NCI-H2227 treated with DMSO at 0.1 percent for 48 hours (cell line): ENCODE measurements around the gene CFAP90.

Experiments used
- DNase-seq: peaks from one replicate; lab custom pipeline; 2025; lab: John Stamatoyannopoulos, UW

CFAP90 gene

GRCh38 chr5:7822449-7822848 lies 28.5 kb downstream of the CFAP90 start:
- no peak for DNase-seq

- no peak for DNase-seq
Measured at GRCh38 chr5:7816535-7816901, 34.4 kb downstream of the CFAP90 start.

DNA sequence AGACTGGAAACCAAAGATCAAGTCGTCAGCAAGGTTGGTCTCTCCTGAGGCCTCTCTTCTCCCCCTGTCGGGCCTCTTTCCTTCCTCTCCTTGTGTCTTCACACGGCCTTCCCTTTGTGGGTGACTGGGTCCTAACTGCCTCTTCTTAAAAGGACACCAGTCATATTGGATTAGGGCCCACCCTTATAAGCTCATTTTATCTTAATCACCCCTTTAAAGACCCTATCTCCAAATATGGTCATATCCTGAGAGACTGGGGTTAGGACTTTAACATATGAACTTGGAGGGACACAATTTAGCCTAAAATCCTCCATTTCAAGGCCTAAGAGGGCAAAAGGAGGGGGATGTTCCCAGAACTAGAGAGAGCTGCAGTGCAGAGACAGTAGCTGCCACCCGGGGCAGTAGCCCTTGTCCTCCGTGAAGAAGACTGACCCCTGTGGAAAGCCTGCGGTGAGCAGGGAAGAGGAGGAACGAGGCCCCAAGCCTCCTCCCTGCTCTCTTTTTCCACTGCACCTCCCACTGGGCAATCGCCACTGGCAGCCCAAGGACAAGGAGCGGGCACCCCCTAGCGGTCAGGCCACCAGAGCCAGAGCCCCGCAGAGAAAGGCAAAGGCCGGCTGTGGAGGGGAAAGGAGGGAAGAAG lies 34.9 kb downstream of the CFAP90 start:
- DNase-seq = peak; percentile 38

DNA sequence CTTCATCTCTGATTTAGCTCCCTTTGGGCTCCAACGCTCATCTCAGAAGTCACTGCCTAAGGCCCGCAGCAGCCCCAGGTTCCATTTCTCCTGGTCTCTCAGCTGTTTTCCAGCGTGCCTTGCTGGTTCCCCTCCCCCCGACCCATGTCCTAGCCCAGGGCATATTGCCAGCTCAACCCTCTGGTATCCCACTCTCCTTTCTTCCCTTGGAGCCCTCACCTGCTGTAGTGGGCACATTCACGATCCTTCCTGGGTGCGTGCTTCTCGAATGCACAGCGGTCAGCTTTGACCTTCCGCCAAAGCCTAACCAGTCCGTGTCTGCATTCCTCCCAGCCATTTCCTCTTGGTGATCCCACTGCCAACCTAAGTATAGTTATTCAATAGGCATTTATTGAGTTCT lies 36.1 kb downstream of the CFAP90 start:
- no peak for DNase-seq

DNA sequence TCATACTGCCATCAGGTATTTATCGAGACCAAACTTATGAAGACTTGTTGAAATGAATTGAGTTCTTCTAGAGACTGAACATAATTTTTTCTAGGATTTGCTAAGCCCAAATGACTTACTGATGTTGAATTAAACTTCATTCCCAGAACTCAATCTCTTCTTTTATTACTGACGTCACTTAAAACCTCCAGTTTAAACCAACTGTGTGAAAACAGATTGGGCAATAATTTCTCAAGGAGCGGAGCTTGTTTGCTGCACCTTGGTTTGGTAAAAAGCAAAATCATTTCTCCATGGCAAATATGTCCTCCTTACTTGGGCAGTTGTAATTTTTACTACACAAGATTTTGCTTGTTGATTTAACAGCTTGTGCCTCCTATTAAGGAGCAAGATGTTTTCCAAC lies 37.4 kb downstream of the CFAP90 start:
- DNase-seq = no peak

DNA sequence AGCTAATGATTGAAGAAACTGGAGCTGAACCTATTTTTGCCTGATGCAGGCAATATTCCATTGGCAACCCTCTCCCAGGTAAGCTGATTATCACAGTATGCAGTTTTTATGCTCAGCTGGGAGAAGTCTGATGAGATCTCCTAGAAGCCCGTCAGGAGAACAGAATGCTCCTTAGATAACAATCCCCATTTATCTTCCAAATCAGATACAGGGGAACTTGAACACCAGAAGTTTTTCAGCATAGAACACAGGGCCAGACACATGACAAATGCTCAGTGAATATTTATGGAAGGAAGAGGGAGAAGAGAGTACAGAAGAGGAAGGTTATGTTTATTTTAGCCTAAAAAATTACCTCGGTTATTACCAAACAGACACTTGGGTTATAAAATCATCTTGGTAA lies 37.9 kb downstream of the CFAP90 start:
- DNase-seq = no peak

DNA sequence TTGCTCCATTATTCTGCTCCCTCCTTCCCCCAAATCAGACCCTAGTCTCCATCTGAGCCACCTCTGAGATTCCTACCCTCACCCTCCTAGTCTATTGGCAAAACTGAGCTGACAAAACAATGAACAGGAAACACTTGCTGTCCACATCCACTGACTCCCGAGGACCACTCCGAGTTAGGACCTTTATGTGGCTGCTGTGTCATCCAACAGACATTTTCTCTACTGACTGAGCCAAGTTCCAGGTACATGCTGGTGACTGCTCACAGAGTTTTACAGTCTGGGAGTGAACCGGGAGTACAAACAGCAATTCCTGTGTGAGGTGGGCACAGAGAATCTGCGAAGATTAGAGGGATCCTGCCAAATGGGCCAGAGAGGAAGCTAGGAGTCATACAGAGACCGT lies 39.2 kb downstream of the CFAP90 start:
- no peak for DNase-seq

- no peak for DNase-seq
Measured at GRCh38 chr5:7808998-7809397, 41.9 kb downstream of the CFAP90 start.

DNA sequence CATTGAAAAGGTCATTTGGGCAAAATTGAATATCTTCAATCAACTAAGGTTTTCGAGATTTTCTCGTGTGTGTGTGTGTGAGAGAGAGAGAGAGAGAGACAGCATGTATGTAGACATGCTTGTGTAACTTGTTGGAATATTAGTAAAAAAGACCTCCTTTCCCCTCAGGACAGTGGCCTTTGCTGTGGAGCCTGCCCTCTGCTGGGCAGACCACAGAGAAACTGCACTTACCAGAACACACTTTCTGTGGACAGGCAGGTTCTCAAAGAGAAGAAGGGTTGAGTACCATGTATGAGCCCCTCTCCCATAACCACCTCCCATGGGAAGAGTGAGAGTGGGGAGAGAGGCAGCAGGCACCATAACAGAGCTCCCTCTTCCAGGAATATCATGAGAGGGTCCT lies 45.6 kb downstream of the CFAP90 start:
- DNase-seq = no peak

DNA sequence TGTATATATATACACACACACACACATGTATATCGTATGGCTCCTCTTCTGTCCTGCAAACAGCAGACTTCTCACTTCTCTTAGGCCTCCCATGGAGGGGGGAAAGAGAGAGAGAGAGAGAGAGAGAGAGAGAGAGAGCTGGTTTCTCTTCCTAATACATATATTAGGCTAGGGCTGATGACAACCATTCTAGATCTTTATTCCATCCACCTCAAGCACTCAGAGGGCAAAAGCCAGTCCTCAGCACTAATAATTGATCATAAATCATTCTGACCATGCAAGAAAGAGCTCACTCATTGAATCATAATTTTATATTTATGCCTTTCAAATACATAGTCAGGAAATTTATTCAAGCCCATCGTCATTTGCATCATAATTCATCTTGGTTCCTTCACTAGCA lies 47.0 kb downstream of the CFAP90 start:
- no peak for DNase-seq

- DNase-seq = no peak
Measured at GRCh38 chr5:7802855-7803254, 48.1 kb downstream of the CFAP90 start.

GRCh38 chr5:7801891-7802614 lies 48.9 kb downstream of the CFAP90 start:
- DNase-seq = no peak

- no peak for DNase-seq
Measured at GRCh38 chr5:7795306-7795705, 55.6 kb downstream of the CFAP90 start.

GRCh38 chr5:7794823-7795222 lies 56.1 kb downstream of the CFAP90 start:
- no peak for DNase-seq

DNA sequence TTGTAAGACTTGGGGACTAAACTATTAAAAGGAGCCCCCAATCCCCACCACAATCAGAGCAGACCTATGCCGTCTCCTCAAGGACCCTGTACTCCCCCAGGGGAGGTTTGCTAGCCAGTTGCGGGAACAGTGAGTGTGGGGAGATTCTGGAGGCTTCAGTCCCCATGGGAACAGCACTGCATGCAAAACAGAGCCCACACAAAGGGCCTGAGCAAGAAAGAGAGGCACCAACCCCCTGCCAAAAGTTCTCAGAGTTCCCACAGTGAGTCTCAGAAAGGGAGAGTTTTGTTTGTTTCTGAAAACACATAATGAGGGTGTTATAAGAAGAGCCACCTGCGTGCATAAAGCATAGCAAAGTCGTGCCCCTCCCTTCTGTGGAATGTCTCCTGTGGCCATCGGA lies 56.6 kb downstream of the CFAP90 start:
- no peak for DNase-seq

DNA sequence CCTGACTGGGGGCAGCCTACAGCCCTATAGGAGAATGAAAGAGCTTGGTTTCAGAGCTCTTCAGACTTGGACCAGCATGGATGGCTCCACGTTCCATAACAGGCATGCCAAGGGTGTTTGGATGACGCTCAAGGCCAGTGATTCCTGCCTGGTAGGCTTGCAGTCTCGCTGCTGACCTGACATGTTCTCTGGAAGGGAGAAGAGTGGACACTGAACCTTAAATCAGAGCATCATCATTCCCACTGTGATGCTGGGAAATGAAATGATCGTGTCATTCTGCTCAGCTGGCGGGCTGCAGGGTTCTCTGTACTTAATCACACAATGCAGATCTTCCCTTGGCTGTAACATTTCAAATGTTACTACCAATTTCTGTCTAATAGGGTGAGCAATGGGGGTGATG lies 57.0 kb downstream of the CFAP90 start:
- DNase-seq = no peak

DNA sequence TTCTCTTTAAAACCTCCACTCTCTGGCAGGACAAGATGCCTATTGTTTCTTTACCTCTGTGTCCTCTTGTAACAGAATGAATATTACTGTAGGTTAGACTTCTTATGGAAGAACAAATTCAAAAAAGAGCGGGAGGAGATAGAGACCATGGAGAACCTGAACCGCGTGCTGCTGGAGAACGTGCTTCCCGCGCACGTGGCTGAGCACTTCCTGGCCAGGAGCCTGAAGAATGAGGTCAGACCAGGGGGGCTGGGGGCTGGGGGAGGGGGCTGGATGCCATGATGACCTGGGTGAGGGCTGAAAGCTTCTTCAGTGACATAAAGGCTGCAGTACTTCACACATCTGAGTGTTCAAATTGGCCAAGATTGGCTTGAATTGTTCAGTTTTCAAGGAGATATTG lies 61.4 kb downstream of the CFAP90 start:
- no peak for DNase-seq

GRCh38 chr5:7787770-7788169 lies 63.2 kb downstream of the CFAP90 start:
- DNase-seq = no peak

GRCh38 chr5:7784683-7785380 lies 66.1 kb downstream of the CFAP90 start:
- no peak for DNase-seq

DNA sequence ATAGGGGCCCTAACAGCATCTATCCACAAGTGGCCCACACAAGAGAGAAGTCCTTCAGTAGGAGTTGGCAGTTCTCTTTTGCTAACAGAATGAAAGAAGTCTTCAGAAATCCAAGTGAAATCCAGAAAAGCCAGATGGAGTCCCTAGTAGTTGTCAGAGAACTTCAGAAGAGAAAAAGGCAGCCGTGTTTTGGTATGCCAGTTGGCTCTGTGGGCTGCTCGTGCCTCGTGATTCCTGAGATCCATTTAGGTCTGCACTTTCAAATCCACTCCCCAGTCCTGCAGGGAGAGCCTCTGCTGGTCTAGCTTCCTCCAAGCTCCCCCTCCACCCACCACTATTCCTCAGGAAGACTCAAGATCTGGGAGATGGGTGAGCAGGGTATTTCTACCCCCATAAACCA lies 69.0 kb downstream of the CFAP90 start:
- no peak for DNase-seq
